Neural cell (in vitro differentiated cells): ENCODE results near the gene HLA-DRB1. TPM values are rescaled to one million over a fixed set of nuclear protein-coding genes. Genes with fewer than 3 reads are reported as not detected.

Experiments
- H2AFZ ChIP-seq: fragments of 200-600, 300-800 bp; sonication (generic), shearing (Covaris generic); 2 replicates; pipeline ENCODE4 v1.6.0; 2014; ENCODE audit warnings: low read depth, mild to moderate bottlenecking, antibody characterized with exemption, low read length, moderate library complexity
- H3F3A ChIP-seq: fragments of 200-600 bp; shearing (Covaris generic); 2 replicates; pipeline ENCODE4 v1.6.1; 2016; ENCODE audit warnings: mild to moderate bottlenecking, moderate library complexity, mixed read lengths, antibody characterized with exemption, low read length; ENCODE audit not compliant: insufficient read depth, poor library complexity, severe bottlenecking
- H3K27ac ChIP-seq: fragments of 200-600, 300-800 bp; sonication (generic), shearing (Covaris generic); 2 replicates; pipeline ENCODE4 v1.5.1; 2014; ENCODE audit warnings: mild to moderate bottlenecking, low read length, moderate library complexity
- H3K27me3 ChIP-seq: fragments of 300-800, 200-600 bp; sonication (generic), shearing (Covaris generic); 2 replicates; pipeline ENCODE4 v1.6.0; 2014; ENCODE audit warnings: mild to moderate bottlenecking, low read depth, low read length, moderate library complexity; ENCODE audit not compliant: insufficient read depth
- H3K36me3 ChIP-seq: fragments of 300-800, 200-600 bp; sonication (generic), shearing (Covaris generic); 2 replicates; pipeline ENCODE4 v1.5.1; 2014; ENCODE audit warnings: mild to moderate bottlenecking, antibody characterized with exemption, low read length, moderate library complexity; ENCODE audit not compliant: insufficient read depth
- H3K4me2 ChIP-seq: fragments of 300-800, 200-600 bp; sonication (generic), shearing (Covaris generic); 2 replicates; pipeline ENCODE4 v1.6.0; 2014; ENCODE audit warnings: mild to moderate bottlenecking, low read length
- H3K4me3 ChIP-seq: fragments of 300-800, 200-600 bp; sonication (generic), shearing (Covaris generic); 2 replicates; pipeline ENCODE4 v1.5.1; 2014; ENCODE audit warnings: mild to moderate bottlenecking, low read length, moderate library complexity
- H3K79me2 ChIP-seq: fragments of 200-600 bp; shearing (Covaris generic); replicated peaks from 2 replicates; pipeline ENCODE4 v1.6.0; 2014; ENCODE audit warnings: mild to moderate bottlenecking, low read length, moderate library complexity; ENCODE audit not compliant: insufficient read depth
- H3K9ac ChIP-seq: fragments of 300-800, 200-600 bp; sonication (generic), shearing (Covaris generic); 2 replicates; pipeline ENCODE4 v1.6.1; 2016; ENCODE audit warnings: mild to moderate bottlenecking, low read length, mixed read lengths
- H3K9me2 ChIP-seq: fragments of 200-600 bp; shearing (Covaris generic); 2 replicates; pipeline ENCODE4 v1.6.1; 2016; ENCODE audit warnings: mild to moderate bottlenecking, low read length, mixed read lengths; ENCODE audit not compliant: insufficient read depth
- H3K9me3 ChIP-seq: fragments of 200-600, 300-800 bp; sonication (generic), shearing (Covaris generic); 2 replicates; pipeline ENCODE4 v1.6.1; 2016; ENCODE audit warnings: mild to moderate bottlenecking, mixed run types, low read length, moderate library complexity, mixed read lengths
- H4K20me1 ChIP-seq: fragments of 200-600 bp; shearing (Covaris generic); 2 replicates; pipeline ENCODE4 v1.6.1; 2016; ENCODE audit warnings: mild to moderate bottlenecking, mixed run types; ENCODE audit not compliant: insufficient read depth
- CTCF ChIP-seq: fragments of 450-650 bp; IDR thresholded peaks from 2 replicates; pipeline ENCODE4 v1.5.1; 2014; ENCODE audit warnings: antibody characterized with exemption, mild to moderate bottlenecking, moderate library complexity; ENCODE audit not compliant: poor library complexity, severe bottlenecking
- EP300 ChIP-seq: fragments of 450-650 bp; conservative IDR thresholded peaks from 2 replicates; pipeline ENCODE4 v1.6.1; 2014; ENCODE audit warnings: antibody characterized with exemption, mild to moderate bottlenecking, moderate library complexity; ENCODE audit not compliant: poor library complexity, severe bottlenecking
- EZH2 ChIP-seq: fragments of 200-600, 300-800 bp; shearing (Covaris generic), sonication (generic); IDR thresholded peaks from 2 replicates; pipeline ENCODE4 v1.6.1; 2014; ENCODE audit warnings: antibody characterized with exemption, low read length, borderline replicate concordance, mild to moderate bottlenecking; ENCODE audit not compliant: insufficient read depth, poor library complexity, severe bottlenecking
- MXI1 ChIP-seq: fragments of 450-650 bp; conservative IDR thresholded peaks from 2 replicates; pipeline ENCODE4 v1.6.1; 2014; ENCODE audit warnings: antibody characterized with exemption, mild to moderate bottlenecking; ENCODE audit not compliant: poor library complexity, severe bottlenecking
- POLR2AphosphoS5 ChIP-seq: IDR thresholded peaks from 2 replicates; pipeline ENCODE4 v1.6.1; 2012
- RAD21 ChIP-seq: fragments of 450-650 bp; conservative IDR thresholded peaks from 2 replicates; pipeline ENCODE4 v1.6.1; 2014; ENCODE audit warnings: antibody characterized with exemption, mild to moderate bottlenecking, moderate library complexity
- SMC3 ChIP-seq: fragments of 450-650 bp; conservative IDR thresholded peaks from 2 replicates; pipeline ENCODE4 v1.6.1; 2014; ENCODE audit warnings: antibody characterized with exemption, mild to moderate bottlenecking, moderate library complexity; ENCODE audit not compliant: poor library complexity
- TAF1 ChIP-seq: IDR thresholded peaks from 2 replicates; pipeline ENCODE4 v1.6.1; 2012; ENCODE audit warnings: low read depth
- polyA plus RNA-seq: library from polyadenylated mRNA; depleted of rRNA; stranded (reverse); fragments of >200 nt; gene quantifications from 2 replicates; pipeline ENCODE4 v1.2.3, GENCODE V29; 2014
- TF ChIP-seq, protein P1 (sequence below): IDR thresholded peaks from 2 replicates; pipeline ENCODE4 v1.6.1; 2012; ENCODE audit warnings: borderline replicate concordance

Gene HLA-DRB1
- polyA plus RNA-seq, 1 donor from 2014 or later, result not detected

GRCh38 chr6:32554116-32554965, 35.3 kb downstream of the HLA-DRB1 start:
- Histone ChIP-seq H4K20me1 (no peaks in the 10 kb centered on the region), H3K4me2 (no peak overlapping the region), H3K79me2 (no peaks in the 10 kb centered on the region), H3K4me3 (no peak overlapping the region), H3K36me3 (no peaks in the 10 kb centered on the region), H3K27me3 (no peaks in the 10 kb centered on the region), H2AFZ (no peak overlapping the region), H3K27ac (no peak overlapping the region), H3K9ac (no peak overlapping the region), H3K9me2 (no peaks in the 10 kb centered on the region), H3K9me3 (no peaks in the 10 kb centered on the region), H3F3A (no peaks in the 10 kb centered on the region)
- no peak for TF ChIP-seq SMC3
- TF ChIP-seq POLR2AphosphoS5, result no peak

DNA sequence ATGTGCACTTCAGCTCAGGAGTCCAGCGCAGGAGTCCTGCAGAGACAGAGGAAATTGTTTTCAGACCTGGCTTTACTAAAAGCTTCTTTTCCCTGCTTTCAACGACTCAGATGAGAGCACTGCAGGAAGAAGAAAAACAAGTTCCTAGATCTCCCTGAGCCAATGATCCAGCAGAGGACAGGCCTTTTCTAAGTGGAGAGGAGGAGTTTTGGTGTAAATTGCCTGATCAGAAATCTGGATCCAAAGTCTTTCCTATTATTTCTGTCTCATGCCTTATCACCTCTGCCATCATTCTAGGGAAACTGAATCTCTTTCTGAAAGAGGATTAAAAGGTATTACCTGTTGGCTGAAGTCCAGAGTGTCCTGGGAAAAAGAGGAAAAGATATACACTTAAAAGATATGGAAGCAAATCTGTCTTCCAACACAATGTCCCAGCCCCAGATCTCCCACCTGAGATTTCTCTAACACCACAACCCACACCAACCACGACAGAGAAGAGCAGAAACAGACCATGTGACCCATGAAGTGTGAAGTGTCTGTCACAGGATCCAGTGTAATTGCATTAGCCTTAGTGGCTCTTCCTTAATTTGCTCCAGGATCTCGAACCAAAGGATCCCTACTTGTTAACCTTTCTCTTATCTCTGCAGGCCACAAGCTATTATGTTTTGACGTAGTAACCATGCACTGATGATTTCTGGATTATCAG, 36.5 kb downstream of the HLA-DRB1 start:
- TF ChIP-seq SMC3, result no peak
- TF ChIP-seq EP300, result no peak
- TF ChIP-seq POLR2AphosphoS5, result no peak
- TF ChIP-seq, protein P1, sequence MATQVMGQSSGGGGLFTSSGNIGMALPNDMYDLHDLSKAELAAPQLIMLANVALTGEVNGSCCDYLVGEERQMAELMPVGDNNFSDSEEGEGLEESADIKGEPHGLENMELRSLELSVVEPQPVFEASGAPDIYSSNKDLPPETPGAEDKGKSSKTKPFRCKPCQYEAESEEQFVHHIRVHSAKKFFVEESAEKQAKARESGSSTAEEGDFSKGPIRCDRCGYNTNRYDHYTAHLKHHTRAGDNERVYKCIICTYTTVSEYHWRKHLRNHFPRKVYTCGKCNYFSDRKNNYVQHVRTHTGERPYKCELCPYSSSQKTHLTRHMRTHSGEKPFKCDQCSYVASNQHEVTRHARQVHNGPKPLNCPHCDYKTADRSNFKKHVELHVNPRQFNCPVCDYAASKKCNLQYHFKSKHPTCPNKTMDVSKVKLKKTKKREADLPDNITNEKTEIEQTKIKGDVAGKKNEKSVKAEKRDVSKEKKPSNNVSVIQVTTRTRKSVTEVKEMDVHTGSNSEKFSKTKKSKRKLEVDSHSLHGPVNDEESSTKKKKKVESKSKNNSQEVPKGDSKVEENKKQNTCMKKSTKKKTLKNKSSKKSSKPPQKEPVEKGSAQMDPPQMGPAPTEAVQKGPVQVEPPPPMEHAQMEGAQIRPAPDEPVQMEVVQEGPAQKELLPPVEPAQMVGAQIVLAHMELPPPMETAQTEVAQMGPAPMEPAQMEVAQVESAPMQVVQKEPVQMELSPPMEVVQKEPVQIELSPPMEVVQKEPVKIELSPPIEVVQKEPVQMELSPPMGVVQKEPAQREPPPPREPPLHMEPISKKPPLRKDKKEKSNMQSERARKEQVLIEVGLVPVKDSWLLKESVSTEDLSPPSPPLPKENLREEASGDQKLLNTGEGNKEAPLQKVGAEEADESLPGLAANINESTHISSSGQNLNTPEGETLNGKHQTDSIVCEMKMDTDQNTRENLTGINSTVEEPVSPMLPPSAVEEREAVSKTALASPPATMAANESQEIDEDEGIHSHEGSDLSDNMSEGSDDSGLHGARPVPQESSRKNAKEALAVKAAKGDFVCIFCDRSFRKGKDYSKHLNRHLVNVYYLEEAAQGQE, result no peak
- no peak for TF ChIP-seq RAD21
- TF ChIP-seq CTCF, result no peak
- TF ChIP-seq TAF1, result no peak
- TF ChIP-seq EZH2, result no peak
- TF ChIP-seq MXI1, result no peak
- Histone ChIP-seq H3K36me3 (no peaks in the 10 kb centered on the region), H3K9me3 (no peaks in the 10 kb centered on the region), H3K4me3 (no peak overlapping the region), H3K27me3 (no peaks in the 10 kb centered on the region), H3F3A (no peaks in the 10 kb centered on the region), H2AFZ (no peak overlapping the region), H3K9ac (no peak overlapping the region), H4K20me1 (no peaks in the 10 kb centered on the region), H3K9me2 (no peaks in the 10 kb centered on the region), H3K4me2 (no peak overlapping the region), H3K79me2 (no peaks in the 10 kb centered on the region), H3K27ac (no peak overlapping the region)
